IMR-90 (cell line): Measurements from ENCODE around the gene PLCB4. TPM values are rescaled to one million over a fixed set of nuclear protein-coding genes. Genes with fewer than 3 reads are reported as not detected.

Source experiments
- ATAC-seq: fragments of 200-7000 bp; cut with Tn5 transposase; 2 replicates; pipeline ENCODE4 v1.9.1; 2020; ENCODE audit warnings: low read depth, mild to moderate bottlenecking, moderate library complexity
- BruUV-seq: library from RNA; stranded (reverse); fragments of 400-500 nt; replicated peaks from 2 replicates; lab custom pipeline; 2021; lab: Mats Ljungman, UMichigan
- CTCF ChIA-PET: fragments of 300-600 bp; formaldehyde crosslinking; extraction: SDS; loops from one replicate; lab custom pipeline; 2021; ENCODE audit warnings: antibody characterized with exemption; lab: Yijun Ruan, JAX
- POLR2A ChIA-PET: fragments of 300-600 bp; sonication (Branson Sonifier 250); formaldehyde crosslinking; loops from one replicate; lab custom pipeline; 2022; ENCODE audit warnings: antibody characterized with exemption; ENCODE audit not compliant: unreplicated experiment; lab: Charles Lee
- DNase-seq: peaks from one replicate; pipeline ENCODE4 v3.0.0; 2013
- H2AFZ ChIP-seq: replicated peaks from 2 replicates; pipeline ENCODE3; 2013; ENCODE audit warnings: low read length, mild to moderate bottlenecking; ENCODE audit not compliant: poor library complexity
- H2AK5ac ChIP-seq: 2 replicates; pipeline ENCODE4 v1.6.1; 2013; ENCODE audit warnings: low read depth, low read length, inconsistent platforms
- H2AK9ac ChIP-seq: replicated peaks from 2 replicates; pipeline ENCODE3; 2013; ENCODE audit warnings: mild to moderate bottlenecking, low read depth, low read length, moderate library complexity; ENCODE audit not compliant: poor library complexity
- H2BK120ac ChIP-seq: 2 replicates; pipeline ENCODE4 v1.6.1; 2013; ENCODE audit warnings: low read depth, low read length, inconsistent platforms
- H2BK15ac ChIP-seq: 3 replicates; pipeline ENCODE4 v1.6.1; 2013; ENCODE audit warnings: low read depth, low read length, inconsistent platforms
- H2BK20ac ChIP-seq: 2 replicates; pipeline ENCODE4 v1.6.1; 2013; ENCODE audit warnings: low read depth, mild to moderate bottlenecking, inconsistent platforms, low read length, moderate library complexity
- H2BK5ac ChIP-seq: 2 replicates; pipeline ENCODE4 v1.6.1; 2013; ENCODE audit warnings: mild to moderate bottlenecking, low read depth, low read length, inconsistent platforms; ENCODE audit not compliant: poor library complexity, severe bottlenecking
- H3K14ac ChIP-seq: replicated peaks from 2 replicates; pipeline ENCODE4 v1.6.1; 2013; ENCODE audit warnings: low read depth, low read length, inconsistent platforms
- H3K18ac ChIP-seq: 2 replicates; pipeline ENCODE4 v1.6.1; 2013; ENCODE audit warnings: low read depth, low read length, control low read depth
- H3K23ac ChIP-seq: 2 replicates; pipeline ENCODE4 v1.6.1; 2013; ENCODE audit warnings: low read depth, low read length, inconsistent platforms
- H3K27ac ChIP-seq: 2 replicates; pipeline ENCODE4 v1.5.1; 2013; ENCODE audit warnings: mild to moderate bottlenecking, control low read depth, low read length; ENCODE audit not compliant: insufficient read depth
- H3K27me3 ChIP-seq: 2 replicates; pipeline ENCODE4 v1.6.1; 2013; ENCODE audit warnings: low read length; ENCODE audit not compliant: control insufficient read depth, insufficient read depth
- H3K36me3 ChIP-seq: 2 replicates; pipeline ENCODE4 v1.6.1; 2013; ENCODE audit warnings: low read length, mixed read lengths; ENCODE audit not compliant: control insufficient read depth, insufficient read depth
- H3K4ac ChIP-seq: 2 replicates; pipeline ENCODE4 v1.6.1; 2013; ENCODE audit warnings: low read depth, low read length, inconsistent platforms
- H3K4me1 ChIP-seq: 2 replicates; pipeline ENCODE4 v1.6.1; 2013; ENCODE audit warnings: low read length, mixed read lengths; ENCODE audit not compliant: control insufficient read depth, insufficient read depth
- H3K4me2 ChIP-seq: 2 replicates; pipeline ENCODE4 v1.6.1; 2013; ENCODE audit warnings: low read depth, mild to moderate bottlenecking, control low read depth, low read length, moderate library complexity
- H3K4me3 ChIP-seq: 2 replicates; pipeline ENCODE4 v1.5.1; 2013; ENCODE audit warnings: low read depth, mild to moderate bottlenecking, control low read depth, low read length, moderate library complexity; ENCODE audit not compliant: insufficient read depth
- H3K56ac ChIP-seq: 2 replicates; pipeline ENCODE4 v1.6.1; 2013; ENCODE audit warnings: low read length, inconsistent platforms; ENCODE audit not compliant: insufficient read depth; ENCODE audit errors: extremely low read depth
- H3K79me1 ChIP-seq, 2 experiments: 2 replicates each; pipeline ENCODE4 v1.6.1; 2013; ENCODE audit warnings: low read length in 2 of 2, inconsistent platforms in 1 of 2, low read depth in 1 of 2
- H3K9ac ChIP-seq: 2 replicates; pipeline ENCODE4 v1.6.1; 2013; ENCODE audit warnings: low read depth, low read length, control low read depth
- H3K9me1 ChIP-seq: 2 replicates; pipeline ENCODE4 v1.6.1; 2013; ENCODE audit warnings: low read length, inconsistent platforms; ENCODE audit not compliant: insufficient read depth
- H3K9me3 ChIP-seq: 2 replicates; pipeline ENCODE4 v1.6.1; 2013; ENCODE audit warnings: low read length; ENCODE audit not compliant: control insufficient read depth, insufficient read depth
- H4K20me1 ChIP-seq: 2 replicates; pipeline ENCODE4 v1.6.1; 2013; ENCODE audit warnings: low read length, inconsistent platforms; ENCODE audit not compliant: insufficient read depth
- H4K5ac ChIP-seq: 2 replicates; pipeline ENCODE4 v1.6.1; 2013; ENCODE audit warnings: mild to moderate bottlenecking, low read depth, low read length, control low read depth
- H4K8ac ChIP-seq, 2 experiments: 2 replicates each; pipeline ENCODE4 v1.6.1; 2013; ENCODE audit warnings: low read depth in 2 of 2, low read length in 2 of 2, control low read depth in 1 of 2, inconsistent platforms in 1 of 2
- H4K91ac ChIP-seq: 2 replicates; pipeline ENCODE4 v1.6.1; 2013; ENCODE audit warnings: low read depth, low read length, inconsistent platforms; ENCODE audit not compliant: insufficient read depth
- CEBPB ChIP-seq: IDR thresholded peaks from 2 replicates; pipeline ENCODE4 v1.6.1; 2012; ENCODE audit warnings: low read depth, low read length, improper control_type of control experiment
- FOS ChIP-seq: fragments of 150-350 bp; IDR thresholded peaks from 2 replicates; pipeline ENCODE4 v1.6.1; 2016; ENCODE audit warnings: low read depth, low read length
- MAFK ChIP-seq: IDR thresholded peaks from 2 replicates; pipeline ENCODE4 v1.6.1; 2012; ENCODE audit warnings: low read depth, low read length, improper control_type of control experiment
- MXI1 ChIP-seq: IDR thresholded peaks from 2 replicates; pipeline ENCODE4 v1.6.1; 2012; ENCODE audit warnings: low read depth, mild to moderate bottlenecking, low read length, moderate library complexity, borderline replicate concordance
- WGBS, 2 experiments: methylation state at CpG; one replicate each; pipeline versions ENCODE4 v1.1.5 to v1.1.7; 2013; ENCODE audit warnings: missing lambda C conversion rate in 2 of 2; ENCODE audit not compliant: insufficient read length in 1 of 2; ENCODE audit errors: extremely low coverage in 2 of 2; 5-methylcytosine and 5-hydroxymethylcytosine counted together
- dilution Hi-C: fragments of 300-500 bp; cut with HindIII; formaldehyde crosslinking; loops from one replicate; pipeline ENCODE4 v1.14.3; 2018; ENCODE audit warnings: low sequenced_read_pairs; ENCODE audit not compliant: unreplicated experiment
- in situ Hi-C: fragments of 300-500 bp; cut with MboI; formaldehyde crosslinking; loops from 3 replicates; pipeline ENCODE4 v1.14.3; 2019; ENCODE audit warnings: low sequenced_read_pairs, inconsistent platforms, mixed read lengths
- intact Hi-C: fragments of 100-400 bp; cut with micrococcal nuclease; formaldehyde crosslinking; loops from 2 replicates; pipeline ENCODE4 v1.10.0; 2022
- polyA plus RNA-seq, 3 experiments: library from polyadenylated mRNA; depleted of rRNA; stranded (reverse); fragments of >200 nt; gene quantifications; 2 replicates each; pipeline ENCODE4 v1.2.3, GENCODE V29; 2012; ENCODE audit warnings: low replicate concordance in 1 of 3
- total RNA-seq: library from RNA; depleted of rRNA; stranded (reverse); fragments of >200 nt; gene quantifications from 2 replicates; pipeline ENCODE4 v1.2.3, GENCODE V29; 2012

PLCB4 gene
- total and polyA plus RNA-seq, 2 of the 4 experiments (the other 2 are of a cell fraction) = 12.5 to 24.0 TPM

DNA sequence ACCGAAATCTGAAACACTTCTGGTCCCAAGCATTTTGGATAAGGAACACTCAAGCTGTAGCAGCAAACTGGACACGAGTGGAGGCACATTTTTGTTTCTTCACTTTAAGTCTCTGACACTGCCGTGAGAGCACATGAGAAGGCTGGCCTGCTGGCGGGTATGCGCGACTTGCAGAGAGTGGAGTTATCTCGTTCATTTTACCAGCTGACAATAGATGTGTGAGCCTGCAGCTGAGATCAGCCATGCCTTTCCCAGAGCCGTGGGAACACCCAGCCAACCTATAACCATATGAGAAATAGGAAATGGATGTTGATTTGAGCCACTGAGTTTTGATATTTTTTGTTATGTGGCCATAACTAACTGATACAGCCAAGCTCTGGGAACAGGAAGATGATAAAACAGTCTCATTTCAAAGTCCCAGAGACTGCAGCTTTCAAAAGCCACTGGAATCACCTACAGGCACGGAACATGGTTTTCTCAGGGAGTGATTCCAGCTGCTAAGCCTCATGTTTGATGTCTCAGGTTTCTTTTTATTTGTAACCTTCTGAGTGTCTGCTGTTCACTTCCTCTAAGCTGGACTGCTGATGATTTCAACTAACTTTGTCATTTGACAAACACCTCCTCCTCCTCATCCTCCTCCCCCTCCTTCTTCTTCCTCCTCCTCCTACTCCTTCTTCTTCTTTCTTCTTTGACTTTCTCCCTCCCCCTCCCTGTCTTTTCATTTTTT is 416.9 kb downstream of the PLCB4 start:
- H3K79me1 ChIP-seq = no peaks in the 10 kb centered on the region
- no peak overlapping the region for H2BK15ac ChIP-seq
- no peak overlapping the region for H3K14ac ChIP-seq
- no peak overlapping the region for H3K56ac ChIP-seq
- H3K4me1 ChIP-seq = no peaks in the 10 kb centered on the region
- H2BK20ac ChIP-seq = no peak overlapping the region
- no peak for TF ChIP-seq MXI1
- no peak for TF ChIP-seq MAFK
- TF ChIP-seq CEBPB = no peak
- no peak for TF ChIP-seq FOS
- H3K4me2 ChIP-seq = no peak overlapping the region
- no peak overlapping the region for H3K4ac ChIP-seq
- H2BK120ac ChIP-seq = no peak overlapping the region
- H4K20me1 ChIP-seq = no peaks in the 10 kb centered on the region
- H3K9me3 ChIP-seq = no peaks in the 10 kb centered on the region
- no peak overlapping the region for H3K18ac ChIP-seq
- H3K27ac ChIP-seq = no peak overlapping the region
- POLR2A ChIA-PET = no interaction called here
- no peak overlapping the region for H3K9ac ChIP-seq
- no TSS peak for BruUV-seq
- intact Hi-C loops (no loop called here), dilution Hi-C loops (no loop called here), in situ Hi-C loops (no loop called here)
- H2AFZ ChIP-seq = peak overlapping the region; percentile 26
- H3K23ac ChIP-seq = no peak overlapping the region
- WGBS, 2 experiments = 50% methylated on average over 1 of the region's 9 CpGs; no CpG with 5 or more reads in 1 of the 2 experiments
- CTCF ChIA-PET = interaction anchor here (0.9 to 1.2 kb wide), 2 partner anchors 9 to 12 kb away, joined by 3 to 4 read pairs; no protein-coding TSS in a partner anchor
- no peak overlapping the region for H2AK9ac ChIP-seq
- no peak overlapping the region for H3K4me3 ChIP-seq
- H2BK5ac ChIP-seq = no peak overlapping the region
- no peak for ATAC-seq
- no peaks in the 10 kb centered on the region for H3K36me3 ChIP-seq
- no peak for DNase-seq
- no peaks in the 10 kb centered on the region for H3K27me3 ChIP-seq
- no peak overlapping the region for H4K5ac ChIP-seq
- H4K8ac ChIP-seq = no peak overlapping the region
- H3K9me1 ChIP-seq = no peaks in the 10 kb centered on the region; the same call in 1 of the 2 replicates
- H2AK5ac ChIP-seq = no peak overlapping the region
- no peak overlapping the region for H4K91ac ChIP-seq
